Fibroblast of mammary gland (primary cell): ENCODE measurements around the gene BLCAP.
A peak's percentile ranks its signal among the peaks of the same experiment; 100 is the strongest.

ENCODE experiments used
- DNase-seq: peaks from one replicate; pipeline ENCODE4 v3.0.0-alpha.2; 2010; ENCODE audit warnings: low read depth
- H3K4me3 ChIP-seq: 2 replicates; pipeline ENCODE4 v1.5.1; 2011; ENCODE audit warnings: low read depth, mild to moderate bottlenecking, low read length, moderate library complexity; ENCODE audit not compliant: control insufficient read depth
- TF ChIP-seq, protein P1 (sequence below): conservative IDR thresholded peaks from 2 replicates; pipeline ENCODE4 v1.5.1; 2011; ENCODE audit warnings: low read depth, low read length, inconsistent platforms; ENCODE audit not compliant: control insufficient read depth, insufficient read depth

The BLCAP gene

DNA sequence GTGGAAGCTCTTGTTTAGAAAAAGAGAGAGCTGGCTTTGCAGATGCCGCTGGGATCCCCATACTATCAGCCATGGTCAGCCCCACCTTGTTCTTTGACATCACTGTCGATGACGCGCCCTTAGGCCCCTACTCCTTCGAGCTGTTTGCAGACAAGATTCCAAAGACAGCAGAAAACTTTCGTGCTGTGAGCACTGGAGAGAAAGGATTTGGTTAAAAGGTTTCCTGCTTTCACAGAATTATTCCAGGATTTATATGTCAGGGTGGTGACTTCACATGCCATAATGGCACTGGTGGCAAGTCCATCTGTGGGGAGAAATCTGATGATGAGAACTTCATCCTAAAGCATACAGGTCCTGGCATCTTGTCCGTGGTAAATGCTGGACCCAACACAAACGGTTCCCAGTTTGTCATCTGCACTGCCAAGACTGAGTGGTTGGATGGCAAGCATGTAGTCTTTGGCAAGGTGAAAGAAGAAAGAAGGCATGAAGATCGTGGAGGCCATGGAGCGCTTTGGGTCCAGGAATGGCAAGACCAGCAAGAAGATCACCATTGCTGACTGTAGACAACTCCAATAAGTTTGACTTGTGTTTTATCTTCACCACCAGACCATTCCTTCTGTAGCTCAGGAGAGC, 2.4 kb upstream of the BLCAP start:
- TF ChIP-seq, protein P1, sequence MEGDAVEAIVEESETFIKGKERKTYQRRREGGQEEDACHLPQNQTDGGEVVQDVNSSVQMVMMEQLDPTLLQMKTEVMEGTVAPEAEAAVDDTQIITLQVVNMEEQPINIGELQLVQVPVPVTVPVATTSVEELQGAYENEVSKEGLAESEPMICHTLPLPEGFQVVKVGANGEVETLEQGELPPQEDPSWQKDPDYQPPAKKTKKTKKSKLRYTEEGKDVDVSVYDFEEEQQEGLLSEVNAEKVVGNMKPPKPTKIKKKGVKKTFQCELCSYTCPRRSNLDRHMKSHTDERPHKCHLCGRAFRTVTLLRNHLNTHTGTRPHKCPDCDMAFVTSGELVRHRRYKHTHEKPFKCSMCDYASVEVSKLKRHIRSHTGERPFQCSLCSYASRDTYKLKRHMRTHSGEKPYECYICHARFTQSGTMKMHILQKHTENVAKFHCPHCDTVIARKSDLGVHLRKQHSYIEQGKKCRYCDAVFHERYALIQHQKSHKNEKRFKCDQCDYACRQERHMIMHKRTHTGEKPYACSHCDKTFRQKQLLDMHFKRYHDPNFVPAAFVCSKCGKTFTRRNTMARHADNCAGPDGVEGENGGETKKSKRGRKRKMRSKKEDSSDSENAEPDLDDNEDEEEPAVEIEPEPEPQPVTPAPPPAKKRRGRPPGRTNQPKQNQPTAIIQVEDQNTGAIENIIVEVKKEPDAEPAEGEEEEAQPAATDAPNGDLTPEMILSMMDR, result no peak
- no peak overlapping the region for H3K4me3 ChIP-seq
- DNase-seq, result no peak

DNA sequence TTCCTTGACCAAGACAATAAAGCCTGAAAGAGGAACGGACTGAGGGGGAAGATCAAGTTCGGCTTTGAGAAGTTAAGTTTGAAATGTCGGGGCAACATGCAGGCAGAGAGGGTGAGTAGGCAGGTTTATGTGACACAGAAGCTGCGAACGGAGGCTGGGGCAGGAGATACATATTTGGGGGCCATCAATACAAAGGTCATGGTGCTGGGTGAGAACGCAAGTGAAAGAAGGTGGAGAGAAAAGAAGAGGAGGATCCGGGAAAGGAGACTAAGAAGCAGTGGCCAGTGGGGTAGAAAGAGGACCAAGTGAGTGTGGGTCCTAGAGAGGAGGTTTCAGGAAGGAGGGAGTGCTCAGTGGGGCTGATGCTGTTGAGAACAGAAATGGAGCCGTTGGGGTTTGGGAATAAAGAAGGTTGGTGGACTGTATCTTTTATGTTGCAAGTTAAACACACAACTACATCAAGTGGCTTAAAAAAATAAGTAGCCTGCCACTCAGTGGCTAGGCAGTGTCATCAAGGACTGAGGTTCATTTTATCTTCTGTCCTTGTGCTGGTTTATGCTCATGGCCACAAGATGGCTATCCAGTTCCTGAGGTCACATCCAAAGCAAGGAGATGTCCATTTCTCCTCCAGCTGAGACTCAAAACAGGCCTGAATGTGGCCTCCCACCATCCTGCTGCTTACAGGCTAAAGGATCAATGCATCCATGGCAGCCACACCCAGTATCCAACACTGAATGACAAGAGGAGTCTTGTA, 1.7 kb upstream of the BLCAP start:
- no peak overlapping the region for H3K4me3 ChIP-seq
- TF ChIP-seq, protein P1, result no peak
- no peak for DNase-seq

DNA sequence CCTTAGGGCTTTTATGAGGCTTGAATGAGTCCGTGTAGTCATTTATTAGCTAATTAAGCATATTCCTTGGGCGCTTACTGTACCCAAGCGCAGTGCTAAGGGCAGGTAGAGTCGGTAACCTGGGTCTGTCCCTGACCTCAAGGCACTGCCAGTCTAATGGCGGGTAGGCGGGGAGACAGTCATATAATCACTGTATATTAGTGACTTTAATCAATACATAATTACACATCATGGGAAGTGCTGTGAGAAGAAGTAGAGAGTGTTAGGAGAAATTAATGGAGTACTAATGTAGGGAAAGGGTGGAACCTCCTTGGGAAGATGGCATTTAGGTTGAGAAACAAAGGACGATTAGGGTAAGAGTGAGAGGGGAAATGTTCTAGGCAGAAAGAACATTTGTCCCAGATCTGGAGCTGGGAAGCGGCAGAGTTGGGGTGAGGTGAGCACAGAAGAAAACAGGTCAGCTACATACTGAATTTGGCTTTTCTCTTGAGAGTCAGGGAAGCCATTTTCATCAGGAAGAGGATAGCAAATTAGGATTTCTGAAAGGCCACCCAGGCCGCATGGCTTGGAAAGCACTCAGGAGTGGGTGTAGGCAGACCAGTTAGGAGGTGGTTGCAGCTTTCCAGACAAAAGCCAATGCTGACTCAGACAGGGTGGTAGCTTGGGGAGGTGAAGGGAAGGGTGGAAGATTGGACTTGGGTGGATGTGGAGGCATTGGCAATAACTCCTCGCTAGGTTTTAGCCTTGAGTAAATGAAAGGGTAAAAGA, 954 bp upstream of the BLCAP start:
- H3K4me3 ChIP-seq, result peak overlapping the region; percentile 96
- peak; percentile 30 for DNase-seq
- TF ChIP-seq, protein P1, result no peak

DNA sequence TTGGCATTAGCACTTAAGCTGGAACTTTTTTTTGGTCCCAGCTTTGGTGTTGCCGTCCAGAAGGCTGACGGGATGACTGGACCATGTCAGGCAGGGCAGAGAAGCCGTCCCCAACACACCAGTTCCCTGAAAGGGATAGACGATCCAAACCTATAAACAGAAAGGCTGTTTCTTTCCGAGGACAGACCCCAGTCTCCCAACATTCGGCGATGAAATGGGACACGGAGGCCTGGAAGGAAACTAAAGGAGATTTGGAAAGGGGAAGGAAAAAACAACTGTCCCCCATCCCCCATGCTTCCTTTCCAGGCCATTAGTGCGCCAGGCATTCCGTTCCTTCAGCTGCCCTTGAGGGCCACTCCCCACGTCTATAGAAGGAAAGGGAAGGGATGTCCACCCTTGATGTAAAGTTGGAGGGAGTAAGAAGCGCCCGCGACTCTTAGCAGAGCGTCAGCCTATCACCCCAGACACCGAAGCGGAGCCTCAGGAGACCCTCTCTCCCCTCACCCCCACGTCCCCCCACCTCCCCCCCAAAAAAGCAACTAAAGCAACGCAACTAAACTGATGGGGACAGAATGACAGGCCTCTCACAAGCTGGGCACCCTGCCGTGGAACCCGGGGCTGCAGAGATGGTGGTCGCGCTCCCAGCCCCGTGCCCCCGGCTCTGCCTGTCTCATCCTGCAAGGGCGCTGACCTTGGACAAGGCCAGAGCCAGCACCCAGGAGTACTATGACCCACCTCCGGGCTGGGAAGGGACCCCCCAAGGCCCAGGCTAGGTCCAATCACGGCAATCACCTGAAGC, 638 bp downstream of the BLCAP start:
- peak overlapping the region; percentile 96 for H3K4me3 ChIP-seq
- TF ChIP-seq, protein P1, result no peak
- DNase-seq, result peak; percentile 30

DNA sequence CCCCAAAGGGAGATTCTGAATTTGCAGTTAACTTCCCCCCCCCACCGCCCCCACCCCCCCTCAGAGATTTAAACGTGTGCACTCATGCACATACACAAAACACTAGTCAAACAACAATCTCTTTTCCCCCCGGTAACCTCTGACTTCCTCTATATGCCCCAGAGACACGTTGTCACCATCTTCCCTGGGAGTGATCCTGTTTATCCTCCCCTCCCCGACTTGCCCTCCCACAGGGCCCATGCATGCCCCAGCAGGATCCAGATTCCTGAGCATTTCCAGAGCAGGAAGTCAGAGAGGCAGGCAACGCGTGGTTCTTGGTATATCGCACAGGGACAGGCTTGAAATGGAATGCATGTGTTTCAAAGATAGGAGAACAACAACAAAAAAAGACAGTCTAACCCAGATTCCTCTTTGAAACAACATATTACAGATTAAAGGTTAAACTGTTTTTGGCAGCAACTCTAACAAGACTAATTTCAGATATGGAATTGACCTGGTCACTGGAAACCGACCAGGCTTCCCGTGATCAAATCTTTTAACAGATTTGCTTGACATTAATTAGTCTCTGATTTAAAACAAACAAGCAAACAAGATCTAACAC, 1.3 kb downstream of the BLCAP start:
- DNase-seq, result peak; percentile 40
- H3K4me3 ChIP-seq, result peak overlapping the region; percentile 96
- TF ChIP-seq, protein P1, result no peak

DNA sequence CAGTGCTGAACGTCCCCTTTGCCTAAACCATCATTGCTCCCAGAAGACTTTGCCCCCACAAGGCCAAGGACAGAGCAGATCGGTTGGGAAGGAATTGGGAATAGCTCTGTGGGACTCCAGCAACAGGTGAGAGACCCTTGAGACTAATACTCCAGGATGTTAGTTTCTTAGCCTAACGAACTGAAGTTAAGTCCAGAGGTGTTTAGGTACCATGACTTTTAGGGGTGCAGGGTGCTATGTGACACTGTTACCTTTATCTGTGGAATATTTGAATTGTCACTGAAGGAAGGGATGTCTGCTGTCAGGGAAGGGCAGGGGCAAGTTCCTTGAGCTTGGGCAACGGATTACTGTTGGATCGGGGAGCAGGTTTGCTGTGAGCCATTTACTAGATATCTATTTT, 1.9 kb downstream of the BLCAP start:
- TF ChIP-seq, protein P1, result no peak
- DNase-seq, result no peak
- H3K4me3 ChIP-seq, result no peak overlapping the region
